Breast epithelium (tissue), 3 donors: ENCODE measurements around the gene RBBP5.

ENCODE experiments used
- POLR2A ChIP-seq: fragments of 450-650 bp; IDR thresholded peaks from one replicate; pipeline ENCODE4 v1.6.1; 2016; ENCODE audit warnings: antibody characterized with exemption, mild to moderate bottlenecking, moderate library complexity
- POLR2AphosphoS5 ChIP-seq, 3 donors: sonication (generic); formaldehyde crosslinking; IDR thresholded peaks; one replicate each; pipeline ENCODE4 v1.6.1; 2017; ENCODE audit warnings: antibody characterized with exemption in 3 of 3
- TF ChIP-seq, protein P1 (sequence below), 3 donors: fragments of 450-650 bp; IDR thresholded peaks; one replicate each; pipeline ENCODE4 v1.5.1; 2016 to 2017; ENCODE audit warnings: antibody characterized with exemption in 3 of 3, mild to moderate bottlenecking in 3 of 3, moderate library complexity in 3 of 3

DNA sequence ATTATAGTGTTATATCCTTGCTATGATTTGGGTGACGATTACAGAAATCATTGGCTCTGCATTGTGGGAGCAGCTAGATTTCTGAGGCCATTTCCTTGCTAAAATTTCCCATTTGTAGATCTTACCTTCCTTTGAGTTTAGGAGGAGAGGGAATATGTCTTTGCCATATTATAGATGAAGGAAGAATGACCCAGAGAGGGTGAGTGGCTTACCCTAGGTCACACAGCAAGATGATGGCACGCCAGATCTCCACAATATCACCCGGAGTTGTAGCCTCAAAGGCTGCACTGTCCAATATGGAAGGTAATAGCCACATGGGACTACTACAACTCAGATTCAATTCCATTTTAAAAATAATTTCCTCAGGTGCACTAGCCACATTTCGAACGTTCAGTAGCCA is 68.5 kb downstream of the RBBP5 start:
- TF ChIP-seq POLR2A: no peak
- TF ChIP-seq, protein P1, sequence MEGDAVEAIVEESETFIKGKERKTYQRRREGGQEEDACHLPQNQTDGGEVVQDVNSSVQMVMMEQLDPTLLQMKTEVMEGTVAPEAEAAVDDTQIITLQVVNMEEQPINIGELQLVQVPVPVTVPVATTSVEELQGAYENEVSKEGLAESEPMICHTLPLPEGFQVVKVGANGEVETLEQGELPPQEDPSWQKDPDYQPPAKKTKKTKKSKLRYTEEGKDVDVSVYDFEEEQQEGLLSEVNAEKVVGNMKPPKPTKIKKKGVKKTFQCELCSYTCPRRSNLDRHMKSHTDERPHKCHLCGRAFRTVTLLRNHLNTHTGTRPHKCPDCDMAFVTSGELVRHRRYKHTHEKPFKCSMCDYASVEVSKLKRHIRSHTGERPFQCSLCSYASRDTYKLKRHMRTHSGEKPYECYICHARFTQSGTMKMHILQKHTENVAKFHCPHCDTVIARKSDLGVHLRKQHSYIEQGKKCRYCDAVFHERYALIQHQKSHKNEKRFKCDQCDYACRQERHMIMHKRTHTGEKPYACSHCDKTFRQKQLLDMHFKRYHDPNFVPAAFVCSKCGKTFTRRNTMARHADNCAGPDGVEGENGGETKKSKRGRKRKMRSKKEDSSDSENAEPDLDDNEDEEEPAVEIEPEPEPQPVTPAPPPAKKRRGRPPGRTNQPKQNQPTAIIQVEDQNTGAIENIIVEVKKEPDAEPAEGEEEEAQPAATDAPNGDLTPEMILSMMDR (IDR thresholded peaks at IDR 0.05): no peak
- no peak for TF ChIP-seq POLR2AphosphoS5 (IDR thresholded peaks at IDR 0.05)
